Hematopoietic multipotent progenitor cell treated with erythropoietin and hydrocortisone succinate and interleukin-3 and kit ligand, for 8 days (in vitro differentiated cells): ENCODE results near the gene INSRR.

Source experiments
- DNase-seq: peaks from one replicate; pipeline ENCODE4 v3.0.0-alpha.2; 2015

INSRR gene

DNA sequence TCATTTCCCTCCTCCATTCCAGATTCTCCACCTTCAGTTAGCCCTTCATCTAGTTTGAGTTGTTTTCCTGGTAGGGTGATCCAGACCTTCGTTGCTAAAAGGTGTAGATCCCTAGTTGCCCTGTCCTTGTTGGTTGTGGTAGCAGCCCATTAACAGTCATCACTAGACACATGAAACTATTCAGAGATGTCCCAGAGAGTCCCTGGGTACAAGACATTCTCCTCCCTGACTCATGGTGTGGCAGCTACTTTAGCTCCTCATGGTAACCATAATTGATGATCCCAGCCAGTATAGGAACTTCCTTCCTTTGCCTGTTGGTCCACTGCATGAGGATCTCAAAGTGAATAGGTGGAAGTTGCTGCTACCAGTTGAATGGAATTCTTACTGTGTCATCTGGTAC is 36.2 kb downstream of the INSRR start:
- DNase-seq = no peak

GRCh38 chr1:156821801-156822200 is 37.1 kb downstream of the INSRR start:
- no peak for DNase-seq

DNA sequence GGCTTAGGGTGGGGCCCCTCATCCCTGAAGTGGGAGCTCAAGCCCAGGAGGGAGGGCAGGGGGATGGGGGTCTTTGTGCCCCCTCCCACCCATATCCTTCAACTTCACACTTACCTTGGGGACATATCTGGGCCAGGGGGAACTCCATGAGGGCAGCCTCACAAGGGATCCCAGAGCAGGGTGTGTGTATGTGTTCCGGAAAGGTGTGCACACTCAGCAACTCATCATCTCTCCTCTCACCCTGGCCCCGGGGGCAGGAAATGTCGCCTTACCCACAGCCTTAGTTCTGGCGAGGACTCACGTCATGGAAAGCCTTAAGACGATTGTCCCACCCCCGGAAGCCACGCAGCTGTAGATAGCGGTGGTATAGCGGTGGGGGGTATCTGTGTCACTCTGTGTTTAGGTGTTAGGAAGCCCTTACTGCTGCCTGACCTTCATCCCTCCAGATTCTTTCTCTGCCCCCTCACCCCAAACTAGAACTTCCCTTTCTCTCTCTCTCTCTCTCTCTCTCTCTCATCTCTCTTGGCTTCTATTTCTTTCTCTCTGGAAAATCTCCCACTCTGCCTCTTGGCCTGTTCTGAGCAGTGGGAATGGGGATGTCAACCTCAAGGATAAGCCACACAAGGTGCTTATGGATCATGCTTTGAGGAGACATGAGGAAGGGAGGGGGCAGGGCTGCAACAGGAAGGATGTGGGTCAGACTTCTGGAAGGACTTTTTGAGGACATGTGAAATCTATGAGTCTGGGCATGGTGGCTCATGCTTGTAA is 42.2 kb downstream of the INSRR start, which contains the start of gene SH2D2A:
SH2D2A (minus strand) TSS at position 288 of the 768 bp plus-strand sequence; CDS start at position 148, 140 bp downstream.
- peak; percentile 59 for DNase-seq

DNA sequence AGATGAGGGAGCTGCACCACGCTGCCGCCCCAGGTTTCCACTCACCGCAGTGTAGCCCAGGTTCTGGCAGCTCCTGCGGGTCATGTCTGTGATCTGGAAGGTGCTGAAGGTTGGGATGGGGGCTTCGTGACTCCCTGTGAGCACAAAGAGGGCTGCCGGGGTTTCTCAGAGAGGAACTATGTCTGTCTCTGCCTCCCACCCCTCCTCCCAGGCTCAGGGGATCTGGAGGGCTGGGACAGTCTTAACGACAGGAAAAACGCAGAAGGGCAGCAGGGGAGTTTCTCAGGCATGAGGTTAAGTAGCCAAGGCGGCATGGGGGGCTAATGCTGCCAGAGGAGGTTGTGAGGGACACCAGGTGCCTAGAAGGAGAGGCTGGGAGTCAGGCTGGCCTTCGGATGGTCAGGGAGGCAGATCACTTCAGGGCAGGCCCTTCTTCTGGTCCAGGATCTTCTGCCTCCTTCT is 42.9 kb downstream of the INSRR start:
- no peak for DNase-seq

DNA sequence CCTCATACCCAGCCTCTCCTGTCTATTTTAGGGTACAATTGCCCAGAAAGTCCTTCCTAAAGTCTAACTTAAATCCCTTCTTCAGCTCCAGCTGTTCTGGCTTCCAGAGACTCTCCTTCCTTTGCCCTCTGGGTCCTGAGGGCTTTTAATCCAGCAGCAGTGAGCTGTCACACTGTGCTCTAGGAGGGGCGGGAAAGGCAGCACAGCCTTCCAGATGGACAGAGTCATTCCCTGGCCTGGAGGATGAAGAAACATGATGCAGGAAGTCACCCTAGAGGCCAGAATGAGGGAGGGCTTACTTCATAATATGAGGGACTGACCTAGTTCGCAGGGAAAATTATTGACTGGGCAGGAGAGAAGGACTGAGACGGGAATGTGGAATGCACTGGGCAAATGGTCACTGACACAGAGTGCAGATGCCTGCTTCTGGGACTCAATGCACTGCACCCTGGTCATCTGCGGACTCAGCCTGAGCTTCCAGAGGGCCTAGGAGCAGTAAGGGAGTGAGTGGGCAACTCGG is 43.5 kb downstream of the INSRR start:
- DNase-seq = no peak

GRCh38 chr1:156814571-156815260 is 44.2 kb downstream of the INSRR start:
- no peak for DNase-seq

GRCh38 chr1:156813750-156814570 is 45.0 kb downstream of the INSRR start:
- peak; percentile 47 for DNase-seq

GRCh38 chr1:156813298-156813697 is 45.6 kb downstream of the INSRR start:
- no peak for DNase-seq

- no peak for DNase-seq
These were observed 46.5 kb downstream of the INSRR start for GRCh38 chr1:156812293-156812990.

DNA sequence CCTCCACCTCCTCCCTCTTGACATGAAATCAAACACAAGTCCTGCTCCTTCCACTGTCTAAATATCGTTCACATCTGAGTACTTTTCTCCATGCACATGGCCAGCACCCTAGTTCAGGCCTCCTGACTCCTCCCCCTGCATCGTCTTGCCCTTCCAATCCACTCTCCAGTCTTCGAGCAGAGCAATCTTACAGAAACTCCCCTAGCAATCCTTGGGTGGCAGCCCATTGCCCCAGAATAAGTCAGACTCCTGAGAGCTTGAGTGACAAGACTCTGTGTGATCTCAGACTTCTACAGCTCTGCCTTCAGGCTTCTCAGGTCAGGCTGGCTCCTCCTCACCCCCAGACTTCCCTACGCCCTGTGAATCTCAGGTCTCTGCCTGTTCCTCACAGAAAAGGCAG is 47.7 kb downstream of the INSRR start:
- no peak for DNase-seq

- DNase-seq = no peak
These were observed 49.1 kb downstream of the INSRR start for GRCh38 chr1:156809711-156810366.

- DNase-seq = no peak
These were observed 49.6 kb downstream of the INSRR start for GRCh38 chr1:156809281-156809680.

- DNase-seq = no peak
These were observed 50.5 kb downstream of the INSRR start for GRCh38 chr1:156808186-156809030.

DNA sequence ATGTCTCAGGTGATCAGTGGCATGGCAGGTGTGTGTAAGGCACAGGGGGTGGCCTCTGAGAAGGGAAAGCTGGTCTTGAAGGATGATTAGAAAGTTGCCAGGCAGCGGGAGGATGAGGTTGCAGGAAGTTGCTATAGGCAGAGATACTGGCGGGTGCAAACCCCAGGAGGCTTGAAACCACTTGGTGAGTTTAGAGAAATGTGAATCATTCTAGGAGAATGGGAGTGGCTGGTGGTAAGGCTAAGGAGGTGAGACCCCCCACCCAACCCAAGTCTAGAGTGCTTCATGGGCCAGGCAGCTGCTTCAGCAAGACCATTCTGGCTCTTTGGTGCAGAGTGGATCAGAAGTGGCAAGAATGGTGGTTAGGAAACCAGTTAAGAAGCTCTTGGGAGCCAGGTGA is 51.3 kb downstream of the INSRR start:
- no peak for DNase-seq

DNA sequence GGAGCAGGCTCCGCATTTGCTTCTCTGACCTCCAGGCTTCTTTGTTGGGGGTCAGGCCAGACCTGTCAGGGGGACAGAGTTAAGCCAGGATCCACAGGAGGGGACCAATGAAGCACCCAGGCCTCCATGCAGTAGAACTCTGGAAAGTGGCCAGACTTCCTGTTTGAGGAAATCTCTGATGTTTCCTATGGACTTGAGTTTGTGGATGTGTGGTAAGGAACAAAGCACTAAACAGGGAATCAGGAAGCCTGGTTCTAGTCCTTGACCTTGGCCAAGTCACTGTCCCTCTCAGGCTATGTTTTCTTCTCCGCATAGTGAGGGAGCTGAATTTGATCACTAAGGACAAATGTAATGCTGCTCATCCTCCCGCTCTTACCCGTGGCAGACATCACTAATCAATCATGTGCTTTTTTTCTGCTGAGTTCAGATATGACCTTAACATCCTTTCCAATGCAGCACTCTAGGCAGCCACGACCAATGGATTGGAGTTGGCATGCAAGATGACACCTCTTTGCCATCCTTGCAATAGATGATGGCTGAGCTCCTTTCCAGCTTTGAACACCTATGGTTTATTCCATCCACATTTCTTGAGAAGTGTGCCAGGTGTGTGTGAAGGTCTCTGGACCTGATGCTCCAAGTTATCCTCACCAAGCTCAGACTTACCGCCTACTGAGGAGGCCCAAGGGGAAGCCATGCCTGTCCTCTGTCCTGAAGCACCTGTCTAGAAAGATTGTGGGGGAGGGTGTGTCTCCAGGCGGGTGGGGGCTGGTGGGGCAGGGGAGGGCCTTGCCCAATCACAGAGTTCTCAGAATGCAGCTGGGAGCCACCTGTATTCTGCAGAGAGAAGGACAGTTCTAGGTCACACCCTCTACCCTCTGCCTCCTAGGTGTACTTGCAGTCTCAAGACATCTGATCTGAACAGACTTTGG is 52.1 kb downstream of the INSRR start:
- DNase-seq = no peak

- DNase-seq = no peak
These were observed 53.0 kb downstream of the INSRR start for GRCh38 chr1:156805766-156806511.

DNA sequence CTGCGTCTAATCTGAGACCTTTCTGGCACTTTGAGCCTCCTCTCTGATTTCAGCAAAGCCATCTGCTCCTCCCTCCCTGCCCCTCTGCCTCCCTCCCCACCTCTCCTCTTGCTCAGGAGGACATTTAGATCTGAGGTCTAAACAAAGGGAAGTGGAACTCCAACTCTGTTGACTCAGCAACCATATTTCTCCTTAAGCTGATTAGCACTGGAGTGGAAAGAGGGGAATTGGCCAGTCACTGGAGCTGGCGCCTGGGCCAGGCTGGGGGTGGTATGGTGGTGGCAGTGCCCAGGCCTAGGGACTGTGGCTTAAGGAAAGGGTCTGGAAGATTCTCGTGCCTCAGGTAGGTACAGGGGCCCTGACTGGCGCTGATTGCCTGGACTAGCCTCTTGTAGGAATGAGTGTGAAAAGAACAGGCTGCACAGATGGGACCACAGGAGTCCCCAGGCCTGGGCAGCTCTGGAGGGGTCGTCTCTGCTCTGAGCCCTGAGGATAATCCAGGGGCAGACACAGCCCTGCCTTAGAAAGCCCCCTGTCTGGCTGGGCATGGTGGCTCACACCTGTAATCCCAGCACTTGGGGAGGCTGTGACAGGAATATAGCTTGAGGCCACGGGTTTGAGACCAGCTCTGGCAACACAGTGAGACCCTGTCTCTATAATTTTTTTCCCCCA is 54.2 kb downstream of the INSRR start:
- no peak for DNase-seq

GRCh38 chr1:156804026-156804425 is 54.9 kb downstream of the INSRR start:
- DNase-seq = no peak
